GM19463 (cell line): ENCODE results near the gene CALU.

Experiments
- ATAC-seq: cut with Tn5 transposase; IDR thresholded peaks from one replicate; pipeline ENCODE4 v1.9.1; 2021; ENCODE audit warnings: mild to moderate bottlenecking, moderate library complexity; ENCODE audit not compliant: unreplicated experiment

The CALU gene

GRCh38 chr7:128781851-128782250 lies 42.7 kb downstream of the CALU start:
- ATAC-seq, result no peak

- peak; percentile 47 for ATAC-seq
Measured at GRCh38 chr7:128783143-128783861, 44.1 kb downstream of the CALU start.

GRCh38 chr7:128785738-128786137 lies 46.6 kb downstream of the CALU start:
- no peak for ATAC-seq

- ATAC-seq, result no peak
Measured at GRCh38 chr7:128788446-128789412, 49.6 kb downstream of the CALU start.

- ATAC-seq, result no peak
Measured at GRCh38 chr7:128790315-128791041, 51.3 kb downstream of the CALU start.

GRCh38 chr7:128791121-128791971 lies 52.2 kb downstream of the CALU start, which contains the start of gene CCDC136:
TSS of gene CCDC136 (plus strand) at chr7:128791968. CDS start at chr7:128792412, 444 bp downstream.
- ATAC-seq, result peak; percentile 93

- no peak for ATAC-seq
Measured at GRCh38 chr7:128791972-128792327, 52.8 kb downstream of the CALU start.

GRCh38 chr7:128792471-128793180 lies 53.5 kb downstream of the CALU start:
- no peak for ATAC-seq

GRCh38 chr7:128793181-128793547 lies 54.0 kb downstream of the CALU start:
- no peak for ATAC-seq

GRCh38 chr7:128794020-128794419 lies 54.9 kb downstream of the CALU start:
- ATAC-seq, result no peak

GRCh38 chr7:128794436-128794835 lies 55.3 kb downstream of the CALU start:
- ATAC-seq, result no peak

GRCh38 chr7:128795129-128795528 lies 56.0 kb downstream of the CALU start:
- no peak for ATAC-seq

GRCh38 chr7:128796327-128796726 lies 57.2 kb downstream of the CALU start:
- no peak for ATAC-seq

- no peak for ATAC-seq
Measured at GRCh38 chr7:128799451-128799850, 60.3 kb downstream of the CALU start.

GRCh38 chr7:128800567-128800966 lies 61.4 kb downstream of the CALU start:
- ATAC-seq, result no peak

GRCh38 chr7:128801003-128801402 lies 61.8 kb downstream of the CALU start:
- no peak for ATAC-seq

- ATAC-seq, result no peak
Measured at GRCh38 chr7:128801667-128802418, 62.7 kb downstream of the CALU start.

- ATAC-seq, result no peak
Measured at GRCh38 chr7:128804484-128804883, 65.3 kb downstream of the CALU start.

GRCh38 chr7:128805225-128805624 lies 66.1 kb downstream of the CALU start:
- no peak for ATAC-seq
